GM12878 (cell line): ENCODE results near the gene LAMB4. TPM values are rescaled to one million over a fixed set of nuclear protein-coding genes. Genes with fewer than 3 reads are reported as not detected.

Experiments used
- ATAC-seq: fragments of 200-7000 bp; cut with Tn5 transposase; 3 replicates; pipeline ENCODE4 v1.9.1; 2020; ENCODE audit warnings: mild to moderate bottlenecking, moderate library complexity
- BruUV-seq: library from RNA; stranded (reverse); fragments of 400-500 nt; replicated peaks from 2 replicates; lab custom pipeline; 2021; lab: Mats Ljungman, UMichigan
- CTCF ChIA-PET: fragments of 300-600 bp; sonication (Branson Sonifier 250); formaldehyde crosslinking; extraction: SDS; loops from one replicate; lab custom pipeline; 2021; ENCODE audit warnings: inconsistent platforms; lab: Yijun Ruan, JAX
- POLR2A ChIA-PET: fragments of 350-600 bp; formaldehyde crosslinking; extraction: SDS; loops from one replicate; lab custom pipeline; 2021; ENCODE audit warnings: inconsistent platforms; lab: Charles Lee
- RAD21 ChIA-PET: fragments of 300-600 bp; sonication (Branson Sonifier 250); formaldehyde crosslinking; loops from one replicate; lab custom pipeline; 2023; ENCODE audit warnings: antibody characterized with exemption; ENCODE audit not compliant: unreplicated experiment; lab: Charles Lee
- SMC1A ChIA-PET: fragments of 300-600 bp; sonication (Branson Sonifier 250); formaldehyde crosslinking; loops from one replicate; lab custom pipeline; 2023; ENCODE audit not compliant: unreplicated experiment, uncharacterized antibody; lab: Charles Lee
- DNase-seq: peaks from one replicate; pipeline ENCODE4 v3.0.0-alpha.2; 2011; ENCODE audit warnings: low read depth, low spot score
- FAIRE-seq: peaks from 3 replicates; lab custom pipeline; 2011; peaks lifted over from hg19 to GRCh38; lab: Jason Lieb, UNC
- H2AFZ ChIP-seq: 2 replicates; pipeline ENCODE4 v1.6.0; 2011; ENCODE audit warnings: low read depth, low read length, control low read depth; ENCODE audit not compliant: control insufficient read depth
- H3K27ac ChIP-seq: 2 replicates; pipeline ENCODE4 v1.5.1; 2011; ENCODE audit warnings: control low read depth; ENCODE audit not compliant: control insufficient read depth, insufficient read depth
- H3K27me3 ChIP-seq, 2 experiments: replicated peaks in 1 of 2; 2 replicates each; pipeline versions ENCODE4 v1.6.0 to v1.6.1; 2011; ENCODE audit warnings: low read length in 1 of 2; ENCODE audit not compliant: control insufficient read depth in 2 of 2, insufficient read depth in 2 of 2
- H3K36me3 ChIP-seq, 2 experiments: 2 replicates each; pipeline ENCODE4 v1.5.1; 2011; ENCODE audit warnings: low read length in 1 of 2; ENCODE audit not compliant: control insufficient read depth in 2 of 2, insufficient read depth in 2 of 2
- H3K4me1 ChIP-seq: 2 replicates; pipeline ENCODE4 v1.6.1; 2011; ENCODE audit warnings: mild to moderate bottlenecking, low read length, moderate library complexity, mixed read lengths; ENCODE audit not compliant: control insufficient read depth, insufficient read depth
- H3K4me2 ChIP-seq: 2 replicates; pipeline ENCODE4 v1.6.0; 2011; ENCODE audit warnings: control low read depth; ENCODE audit not compliant: control insufficient read depth, insufficient read depth
- H3K4me3 ChIP-seq: fragments of 200-600 bp; sonication (generic); 2 replicates; pipeline ENCODE4 v1.5.1; 2016
- H3K79me2 ChIP-seq: 2 replicates; pipeline ENCODE4 v1.6.0; 2011; ENCODE audit warnings: low read length; ENCODE audit not compliant: control insufficient read depth, insufficient read depth
- H3K9ac ChIP-seq: 2 replicates; pipeline ENCODE4 v1.8.0; 2011; ENCODE audit warnings: low read length, control low read depth, mixed read lengths; ENCODE audit not compliant: control insufficient read depth, insufficient read depth
- H3K9me3 ChIP-seq: replicated peaks from 3 replicates; pipeline ENCODE4 v1.5.1; 2011; ENCODE audit warnings: mild to moderate bottlenecking, low read length; ENCODE audit not compliant: control insufficient read depth, insufficient read depth
- H4K20me1 ChIP-seq: 2 replicates; pipeline ENCODE4 v1.6.0; 2011; ENCODE audit not compliant: control insufficient read depth, insufficient read depth
- ATF2 ChIP-seq: IDR thresholded peaks from 2 replicates; pipeline ENCODE4 v1.6.1; 2012; ENCODE audit warnings: low read length, inconsistent platforms
- BCL11A ChIP-seq: IDR thresholded peaks from 2 replicates; pipeline ENCODE4 v1.6.1; 2011; ENCODE audit warnings: low read depth, low read length
- CBX3 ChIP-seq: fragments of 200-600 bp; sonication (generic); IDR thresholded peaks from 2 replicates; pipeline ENCODE4 v1.6.1; 2016; ENCODE audit warnings: low read depth, borderline replicate concordance
- CHD2 ChIP-seq: IDR thresholded peaks from 2 replicates; pipeline ENCODE4 v1.6.1; 2011; ENCODE audit warnings: low read depth, low read length, improper control_type of control experiment, borderline replicate concordance
- E2F8 ChIP-seq: fragments of 450-650 bp; IDR thresholded peaks from 2 replicates; pipeline ENCODE4 v1.6.1; 2018; ENCODE audit warnings: mild to moderate bottlenecking, low read depth, moderate library complexity; ENCODE audit not compliant: partially characterized antibody
- GABPA ChIP-seq: IDR thresholded peaks from 2 replicates; pipeline ENCODE4 v1.6.1; 2014; ENCODE audit warnings: antibody characterized with exemption, low read depth, mild to moderate bottlenecking, inconsistent platforms
- JUNB ChIP-seq: IDR thresholded peaks from 2 replicates; pipeline ENCODE4 v1.6.1; 2016; ENCODE audit warnings: antibody characterized with exemption, mild to moderate bottlenecking
- JUND ChIP-seq: IDR thresholded peaks from 2 replicates; pipeline ENCODE4 v1.6.1; 2012; ENCODE audit warnings: low read depth, mild to moderate bottlenecking, low read length, improper control_type of control experiment, moderate library complexity
- NR2C2 ChIP-seq: IDR thresholded peaks from 2 replicates; pipeline ENCODE4 v1.6.1; 2011; ENCODE audit warnings: borderline replicate concordance, low read depth; ENCODE audit not compliant: control insufficient read depth, insufficient read length
- POLR2A ChIP-seq: IDR thresholded peaks from 2 replicates; pipeline ENCODE4 v1.6.1; 2011; ENCODE audit warnings: low read depth, mild to moderate bottlenecking, low read length
- SMARCA5 ChIP-seq: fragments of 450-650 bp; IDR thresholded peaks from 2 replicates; pipeline ENCODE4 v1.6.1; 2017; ENCODE audit warnings: mild to moderate bottlenecking
- SPI1 ChIP-seq: IDR thresholded peaks from 2 replicates; pipeline ENCODE4 v1.6.1; 2011; ENCODE audit warnings: low read depth, mild to moderate bottlenecking, low read length, moderate library complexity, borderline replicate concordance; ENCODE audit not compliant: insufficient read depth
- SRF ChIP-seq, 2 experiments: IDR thresholded peaks; 2 replicates each; pipeline ENCODE4 v1.6.1; 2011; ENCODE audit warnings: low read depth in 2 of 2, low read length in 2 of 2, mild to moderate bottlenecking in 1 of 2, moderate library complexity in 1 of 2
- STAT1 ChIP-seq: fragments of 450-650 bp; conservative IDR thresholded peaks from 2 replicates; pipeline ENCODE4 v1.6.1; 2014; ENCODE audit warnings: antibody characterized with exemption, mild to moderate bottlenecking
- TCF7 ChIP-seq: IDR thresholded peaks from 2 replicates; pipeline ENCODE4 v1.6.1; 2014; ENCODE audit warnings: antibody characterized with exemption, borderline replicate concordance
- USF2 ChIP-seq: IDR thresholded peaks from 2 replicates; pipeline ENCODE4 v1.6.1; 2011; ENCODE audit warnings: low read depth, low read length, improper control_type of control experiment, borderline replicate concordance
- WRNIP1 ChIP-seq: IDR thresholded peaks from 2 replicates; pipeline ENCODE4 v1.6.1; 2011; ENCODE audit warnings: low read depth, low read length, improper control_type of control experiment, borderline replicate concordance
- YY1 ChIP-seq: IDR thresholded peaks from 2 replicates; pipeline ENCODE4 v1.6.1; 2011; ENCODE audit warnings: low read depth, mild to moderate bottlenecking, low read length
- ZNF384 ChIP-seq: IDR thresholded peaks from 2 replicates; pipeline ENCODE4 v1.6.1; 2012; ENCODE audit warnings: low read depth, mild to moderate bottlenecking, low read length, improper control_type of control experiment, borderline replicate concordance
- ZZZ3 ChIP-seq: IDR thresholded peaks from 2 replicates; pipeline ENCODE4 v1.6.1; 2011; ENCODE audit warnings: low read depth; ENCODE audit not compliant: control insufficient read depth, insufficient read length
- WGBS: methylation state at CpG from one replicate; pipeline ENCODE4 v1.1.6; 2016; ENCODE audit warnings: low lambda C conversion rate; ENCODE audit not compliant: insufficient replicate concordance, insufficient coverage; ENCODE audit errors: missing lambda C conversion rate; 5-methylcytosine and 5-hydroxymethylcytosine counted together
- in situ Hi-C: fragments of 300-500 bp; cut with MboI; formaldehyde crosslinking; loops from 9 replicates; pipeline ENCODE4 v1.14.3; 2018; ENCODE audit warnings: mixed read lengths
- intact Hi-C: fragments of 100-400 bp; cut with micrococcal nuclease; formaldehyde crosslinking; loops from one replicate; pipeline ENCODE4 v1.14.2; 2022; ENCODE audit not compliant: unreplicated experiment
- polyA plus RNA-seq, 11 experiments: library from polyadenylated mRNA; depleted of rRNA in 4 of 11; unstranded in 6 of 11; stranded (reverse) in 5 of 11; fragments of >200 nt; fragmentation: Nextera tagmentation in 4 of 11; fragmentation: Illumina TruSeq in 1 of 11; extraction: Ambion mirVana in 4 of 11; extraction: Trizol in 1 of 11; gene quantifications; 1 replicate in 1 of 11; 2 replicates in 10 of 11; pipeline versions ENCODE4 v1.2.1 to v1.2.3, GENCODE V29; 2011 to 2016; ENCODE audit warnings: inconsistent platforms in 2 of 11, missing spikeins in 2 of 11, low read depth in 1 of 11
- total RNA-seq, 4 experiments: library from RNA; depleted of rRNA in 3 of 4; stranded (reverse); fragments of >200 nt in 3 of 4; fragmentation: Illumina TruSeq in 1 of 4; extraction: Trizol in 1 of 4; gene quantifications; 2 replicates each; pipeline versions ENCODE4 v1.2.1 to v1.2.3, GENCODE V29; 2013 to 2021

LAMB4 gene
- total and polyA plus RNA-seq, 10 of the 15 experiments (the other 5 are each of a cell fraction or from before 2014, with no cell fraction given), result 0.04 to 0.06 TPM; not detected in 8

- H3K9ac ChIP-seq, result no peak overlapping the region
- H2AFZ ChIP-seq, result no peak overlapping the region
- no peaks in the 10 kb centered on the region for H3K9me3 ChIP-seq
- no TSS peak for BruUV-seq
- intact Hi-C loops, result no loop called here
- FAIRE-seq (no peak), DNase-seq (no peak), ATAC-seq (no peak)
- H3K4me1 ChIP-seq, result no peaks in the 10 kb centered on the region
- ChIA-PET SMC1A (no interaction called here), POLR2A (no interaction called here), CTCF (no interaction called here), RAD21 (no interaction called here)
- H3K27me3 ChIP-seq, result peaks cover 0 to 3% of the 10 kb centered on the region in 2 experiments; a peak in 3 of 4 replicates
- no peaks in the 10 kb centered on the region for H3K79me2 ChIP-seq
- WGBS, result 40% methylated on average over 4 of the region's 4 CpGs
- in situ Hi-C loops, result no loop called here
- no peak overlapping the region for H3K4me3 ChIP-seq
- H3K36me3 ChIP-seq, result no peaks in the 10 kb centered on the region
- TF ChIP-seq GABPA, result no peak
- TF ChIP-seq SPI1, result no peak
- TF ChIP-seq ZZZ3, result no peak
- no peak for TF ChIP-seq POLR2A
- no peak for TF ChIP-seq SRF (IDR thresholded peaks at IDR 0.05; ENCODE audit: low read depth in 2 of 2, low read length in 2 of 2)
- TF ChIP-seq WRNIP1, result no peak
- TF ChIP-seq YY1, result no peak
- no peak for TF ChIP-seq ZNF384
- no peak for TF ChIP-seq BCL11A
- TF ChIP-seq JUND, result no peak
- no peak for TF ChIP-seq SMARCA5
- TF ChIP-seq STAT1, result no peak
- no peak for TF ChIP-seq CHD2
- no peak for TF ChIP-seq ATF2
- TF ChIP-seq JUNB, result no peak
- no peak for TF ChIP-seq CBX3
- no peak for TF ChIP-seq NR2C2
- no peak for TF ChIP-seq TCF7
- no peak for TF ChIP-seq USF2
- no peak for TF ChIP-seq E2F8
- no peak overlapping the region for H3K27ac ChIP-seq
- H3K4me2 ChIP-seq, result no peak overlapping the region
- H4K20me1 ChIP-seq, result no peaks in the 10 kb centered on the region
Measured at GRCh38 chr7:108018668-108019067, 111.5 kb downstream of the LAMB4 start.
